Measurements from ENCODE around the gene NXPE3. TPM values are rescaled to one million over a fixed set of nuclear protein-coding genes. Genes with fewer than 3 reads are reported as not detected.

NXPE3 gene
- total and polyA plus RNA-seq, 10 of the 15 experiments (the other 5 are each of a cell fraction or from before 2014, with no cell fraction given), result 2.0 to 8.7 (median 5.2) TPM

DNA sequence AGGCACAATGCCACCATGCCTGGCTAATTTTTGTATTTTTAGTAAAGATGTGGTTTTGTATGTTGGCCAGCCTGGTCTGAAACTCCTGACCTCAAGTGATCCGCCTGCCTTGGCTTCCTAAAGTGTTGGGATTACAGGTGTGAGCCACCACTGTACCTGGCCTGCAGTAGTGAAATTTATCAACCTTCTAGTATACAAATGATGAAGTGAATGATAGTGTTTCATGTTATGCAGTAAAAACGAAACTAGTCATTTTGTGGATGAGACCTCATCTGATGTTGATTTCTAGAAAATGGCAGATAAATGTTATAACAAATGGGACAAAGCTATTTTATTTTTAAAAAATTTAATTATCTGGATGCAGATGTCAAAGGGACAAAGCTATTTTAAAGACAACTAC, 32.9 kb downstream of the NXPE3 start:
- POLR2A ChIA-PET, result interaction anchor here (0.6 to 1.7 kb wide), 3 partner anchors 15 to 413 kb away, joined by 3 to 5 read pairs (median 4); no protein-coding TSS in a partner anchor

More for the DNA sequence above, 32.9 kb downstream of the NXPE3 start:
- no TSS peak for BruUV-seq (replicated peaks)
- CTCF ChIA-PET, result interaction anchor here (0.7 to 15.9 kb wide), 16 partner anchors 9 to 725 kb away, joined by 3 to 1057 read pairs (median 4); no protein-coding TSS in a partner anchor
- DNase-seq (ENCODE audit: low read depth, low spot score), result no peak
- intact Hi-C loops (cut with micrococcal nuclease; ENCODE audit: unreplicated experiment), result loop anchor here (2.0 to 5.0 kb wide), 3 partner anchors 39 to 225 kb away; no protein-coding TSS in a partner anchor
- no peaks in the 10 kb centered on the region for H4K20me1 ChIP-seq (ENCODE audit: control insufficient read depth, insufficient read depth)
- FAIRE-seq, result no peak
- RAD21 ChIA-PET (ENCODE audit: unreplicated experiment), result interaction anchor here (0.6 to 15.9 kb wide), 9 partner anchors 9 to 725 kb away, joined by 3 to 659 read pairs (median 5); no protein-coding TSS in a partner anchor
- H3K9ac ChIP-seq (ENCODE audit: control insufficient read depth, insufficient read depth, low read length), result no peak overlapping the region
- SMC1A ChIA-PET (ENCODE audit: uncharacterized antibody, unreplicated experiment), result interaction anchor here (0.9 to 19.7 kb wide), 26 partner anchors 9 to 724 kb away, joined by 3 to 949 read pairs (median 4); no protein-coding TSS in a partner anchor
- TF ChIP-seq ZNF24 (IDR thresholded peaks at IDR 0.05) (no peak), NFYA (IDR thresholded peaks at IDR 0.05; ENCODE audit: borderline replicate concordance, low read depth, low read length) (no peak), TCF12 (IDR thresholded peaks at IDR 0.05; ENCODE audit: low read depth, low read length) (no peak), ZBED1 (IDR thresholded peaks at IDR 0.05; ENCODE audit: borderline replicate concordance) (0 out of 2 replicates have a peak, but pooled peaks have one; percentile 29), JUND (IDR thresholded peaks at IDR 0.05; ENCODE audit: low read depth, low read length) (no peak), JUNB (IDR thresholded peaks at IDR 0.05) (peak; percentile 53), POLR2AphosphoS5 (IDR thresholded peaks at IDR 0.05; ENCODE audit: low read length) (no peak), EED (IDR thresholded peaks at IDR 0.05; ENCODE audit: low read depth) (0 out of 2 replicates have a peak, but pooled peaks have one; percentile 33), TBL1XR1 (IDR thresholded peaks at IDR 0.05; ENCODE audit: low read depth, low read length) (no peak), RUNX3 (IDR thresholded peaks at IDR 0.05; ENCODE audit: low read length) (peak; percentile 24; the same call in 1 of the 2 replicates), POLR2A (IDR thresholded peaks at IDR 0.05; ENCODE audit: low read depth, low read length) (no peak), SIX5 (IDR thresholded peaks at IDR 0.05; ENCODE audit: low read depth, low read length, severe bottlenecking) (no peak), BRCA1 (IDR thresholded peaks at IDR 0.05; ENCODE audit: low read depth, low read length) (no peak)
- TF ChIP-seq, protein P1, sequence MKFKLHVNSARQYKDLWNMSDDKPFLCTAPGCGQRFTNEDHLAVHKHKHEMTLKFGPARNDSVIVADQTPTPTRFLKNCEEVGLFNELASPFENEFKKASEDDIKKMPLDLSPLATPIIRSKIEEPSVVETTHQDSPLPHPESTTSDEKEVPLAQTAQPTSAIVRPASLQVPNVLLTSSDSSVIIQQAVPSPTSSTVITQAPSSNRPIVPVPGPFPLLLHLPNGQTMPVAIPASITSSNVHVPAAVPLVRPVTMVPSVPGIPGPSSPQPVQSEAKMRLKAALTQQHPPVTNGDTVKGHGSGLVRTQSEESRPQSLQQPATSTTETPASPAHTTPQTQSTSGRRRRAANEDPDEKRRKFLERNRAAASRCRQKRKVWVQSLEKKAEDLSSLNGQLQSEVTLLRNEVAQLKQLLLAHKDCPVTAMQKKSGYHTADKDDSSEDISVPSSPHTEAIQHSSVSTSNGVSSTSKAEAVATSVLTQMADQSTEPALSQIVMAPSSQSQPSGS (IDR thresholded peaks at IDR 0.05; ENCODE audit: low read length), result no peak
- TF ChIP-seq, protein P2, sequence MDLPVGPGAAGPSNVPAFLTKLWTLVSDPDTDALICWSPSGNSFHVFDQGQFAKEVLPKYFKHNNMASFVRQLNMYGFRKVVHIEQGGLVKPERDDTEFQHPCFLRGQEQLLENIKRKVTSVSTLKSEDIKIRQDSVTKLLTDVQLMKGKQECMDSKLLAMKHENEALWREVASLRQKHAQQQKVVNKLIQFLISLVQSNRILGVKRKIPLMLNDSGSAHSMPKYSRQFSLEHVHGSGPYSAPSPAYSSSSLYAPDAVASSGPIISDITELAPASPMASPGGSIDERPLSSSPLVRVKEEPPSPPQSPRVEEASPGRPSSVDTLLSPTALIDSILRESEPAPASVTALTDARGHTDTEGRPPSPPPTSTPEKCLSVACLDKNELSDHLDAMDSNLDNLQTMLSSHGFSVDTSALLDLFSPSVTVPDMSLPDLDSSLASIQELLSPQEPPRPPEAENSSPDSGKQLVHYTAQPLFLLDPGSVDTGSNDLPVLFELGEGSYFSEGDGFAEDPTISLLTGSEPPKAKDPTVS (IDR thresholded peaks at IDR 0.05; ENCODE audit: low read depth, low read length), result no peak
- TF ChIP-seq, protein P3, sequence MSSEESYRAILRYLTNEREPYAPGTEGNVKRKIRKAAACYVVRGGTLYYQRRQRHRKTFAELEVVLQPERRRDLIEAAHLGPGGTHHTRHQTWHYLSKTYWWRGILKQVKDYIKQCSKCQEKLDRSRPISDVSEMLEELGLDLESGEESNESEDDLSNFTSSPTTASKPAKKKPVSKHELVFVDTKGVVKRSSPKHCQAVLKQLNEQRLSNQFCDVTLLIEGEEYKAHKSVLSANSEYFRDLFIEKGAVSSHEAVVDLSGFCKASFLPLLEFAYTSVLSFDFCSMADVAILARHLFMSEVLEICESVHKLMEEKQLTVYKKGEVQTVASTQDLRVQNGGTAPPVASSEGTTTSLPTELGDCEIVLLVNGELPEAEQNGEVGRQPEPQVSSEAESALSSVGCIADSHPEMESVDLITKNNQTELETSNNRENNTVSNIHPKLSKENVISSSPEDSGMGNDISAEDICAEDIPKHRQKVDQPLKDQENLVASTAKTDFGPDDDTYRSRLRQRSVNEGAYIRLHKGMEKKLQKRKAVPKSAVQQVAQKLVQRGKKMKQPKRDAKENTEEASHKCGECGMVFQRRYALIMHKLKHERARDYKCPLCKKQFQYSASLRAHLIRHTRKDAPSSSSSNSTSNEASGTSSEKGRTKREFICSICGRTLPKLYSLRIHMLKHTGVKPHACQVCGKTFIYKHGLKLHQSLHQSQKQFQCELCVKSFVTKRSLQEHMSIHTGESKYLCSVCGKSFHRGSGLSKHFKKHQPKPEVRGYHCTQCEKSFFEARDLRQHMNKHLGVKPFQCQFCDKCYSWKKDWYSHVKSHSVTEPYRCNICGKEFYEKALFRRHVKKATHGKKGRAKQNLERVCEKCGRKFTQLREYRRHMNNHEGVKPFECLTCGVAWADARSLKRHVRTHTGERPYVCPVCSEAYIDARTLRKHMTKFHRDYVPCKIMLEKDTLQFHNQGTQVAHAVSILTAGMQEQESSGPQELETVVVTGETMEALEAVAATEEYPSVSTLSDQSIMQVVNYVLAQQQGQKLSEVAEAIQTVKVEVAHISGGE (CRISPR knock-in tag; IDR thresholded peaks at IDR 0.05), result no peak
- TF ChIP-seq, protein P4, sequence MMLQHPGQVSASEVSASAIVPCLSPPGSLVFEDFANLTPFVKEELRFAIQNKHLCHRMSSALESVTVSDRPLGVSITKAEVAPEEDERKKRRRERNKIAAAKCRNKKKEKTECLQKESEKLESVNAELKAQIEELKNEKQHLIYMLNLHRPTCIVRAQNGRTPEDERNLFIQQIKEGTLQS (IDR thresholded peaks at IDR 0.05; ENCODE audit: borderline replicate concordance, extremely low read depth, low read depth, low read length), result no peak
- H3K36me3 ChIP-seq (ENCODE audit: control insufficient read depth in 2 of 2, insufficient read depth in 2 of 2, low read length in 1 of 2), result peaks cover 0 to under 1% of the 10 kb centered on the region in 2 experiments; a peak in 1 of 4 replicates
- ATAC-seq, result peak; percentile 11; the same call in 1 of the 3 replicates
- no peaks in the 10 kb centered on the region; the same call in 2 of the 3 replicates for H3K9me3 ChIP-seq (replicated peaks; ENCODE audit: control insufficient read depth, insufficient read depth, low read length)
- H3K27me3 ChIP-seq (replicated peaks in 1 of 2; ENCODE audit: control insufficient read depth in 2 of 2, insufficient read depth in 2 of 2, low read length in 1 of 2), result no peaks in the 10 kb centered on the region
- in situ Hi-C loops (cut with MboI), result loop anchor here (5.0 kb wide), 2 partner anchors 415 to 720 kb away; no protein-coding TSS in a partner anchor
- H2AFZ ChIP-seq (ENCODE audit: control insufficient read depth, low read depth, low read length), result no peak overlapping the region
- H3K79me2 ChIP-seq (ENCODE audit: control insufficient read depth, insufficient read depth, low read length), result no peaks in the 10 kb centered on the region
- H3K27ac ChIP-seq (ENCODE audit: control insufficient read depth, insufficient read depth), result no peak overlapping the region
- no peak overlapping the region for H3K4me3 ChIP-seq
- 0% methylated on average over 2 of the region's 2 CpGs for WGBS (ENCODE audit: insufficient coverage, insufficient replicate concordance, low lambda C conversion rate, missing lambda C conversion rate)
- H3K4me2 ChIP-seq (ENCODE audit: control insufficient read depth, insufficient read depth), result no peak overlapping the region
- peaks cover 16% of the 10 kb centered on the region for H3K4me1 ChIP-seq (ENCODE audit: control insufficient read depth, insufficient read depth, low read length)
